ENCODE data around the gene TULP4.
"Not testable (repeated sequence)": the region's sequence is repeated elsewhere in the genome, so short reads cannot be mapped to it uniquely, and the experiment has no call there.

Gene TULP4

GRCh38 chr6:158312165-158312564 lies at the start of gene TULP4:
Gene TULP4, plus strand, starts transcription at chr6:158312465. Its CDS starts 1,552 bp downstream, at chr6:158314017.
- DNase-seq = no peak

GRCh38 chr6:158262755-158263154 lies 49.5 kb upstream of the TULP4 start:
- DNase-seq = no peak

- DNase-seq = no peak
Measured at GRCh38 chr6:158264180-158264579, 48.1 kb upstream of the TULP4 start.

- no peak for DNase-seq
Measured at GRCh38 chr6:158266131-158266530, 46.1 kb upstream of the TULP4 start.

GRCh38 chr6:158268361-158269147 lies 43.7 kb upstream of the TULP4 start:
- no peak for DNase-seq

- DNase-seq = no peak
Measured at GRCh38 chr6:158269657-158270056, 42.6 kb upstream of the TULP4 start.

- DNase-seq = no peak
Measured at GRCh38 chr6:158270389-158271127, 41.7 kb upstream of the TULP4 start.

- no peak for DNase-seq
Measured at GRCh38 chr6:158272324-158272723, 39.9 kb upstream of the TULP4 start.

GRCh38 chr6:158278004-158278403 lies 34.3 kb upstream of the TULP4 start:
- no peak for DNase-seq

GRCh38 chr6:158279615-158280014 lies 32.6 kb upstream of the TULP4 start:
- DNase-seq = no peak

- DNase-seq = peak in 1 of 2 experiments; percentile 7
Measured at GRCh38 chr6:158283304-158283980, 28.8 kb upstream of the TULP4 start.

GRCh38 chr6:158284007-158284875 lies 28.0 kb upstream of the TULP4 start:
- peak; percentile 24 to 48 for DNase-seq

GRCh38 chr6:158284876-158285655 lies 27.2 kb upstream of the TULP4 start:
- no peak for DNase-seq

- no peak for DNase-seq
Measured at GRCh38 chr6:158285656-158286021, 26.6 kb upstream of the TULP4 start.

- no peak for DNase-seq
Measured at GRCh38 chr6:158286413-158286812, 25.9 kb upstream of the TULP4 start.

- no peak for DNase-seq
Measured at GRCh38 chr6:158287047-158287446, 25.2 kb upstream of the TULP4 start.

- peak; percentile 23 to 43 for DNase-seq
Measured at GRCh38 chr6:158290040-158290439, 22.2 kb upstream of the TULP4 start.

GRCh38 chr6:158290659-158291058 lies 21.6 kb upstream of the TULP4 start:
- DNase-seq = no peak

- DNase-seq = no peak
Measured at GRCh38 chr6:158292016-158292415, 20.2 kb upstream of the TULP4 start.

- no peak for DNase-seq
Measured at GRCh38 chr6:158293122-158293521, 19.1 kb upstream of the TULP4 start.

- not testable (repeated sequence) for DNase-seq
Measured at GRCh38 chr6:158295976-158296853, 16.1 kb upstream of the TULP4 start.
